Endometrial microvascular endothelial cells (primary cell): ENCODE data around the gene POU6F2. TPM values are rescaled to one million over a fixed set of nuclear protein-coding genes. Genes with fewer than 3 reads are reported as not detected.
"Not testable (repeated sequence)": the region's sequence is repeated elsewhere in the genome, so short reads cannot be mapped to it uniquely, and the experiment has no call there.

ENCODE experiments used
- in situ Hi-C: cut with HindIII; loops from 2 replicates; pipeline ENCODE4 v1.10.0; 2017; ENCODE audit warnings: low sequenced_read_pairs, low pct_unique_long_range_greater_than_20kb; ENCODE audit errors: inconsistent ontology term
- total RNA-seq: library from RNA; depleted of rRNA; stranded (reverse); fragments of >200 nt; gene quantifications from one replicate; pipeline ENCODE4 v1.2.3, GENCODE V29; 2015; ENCODE audit errors: inconsistent ontology term

The POU6F2 gene
- total RNA-seq, 1 donor from 2014 or later = not detected

DNA sequence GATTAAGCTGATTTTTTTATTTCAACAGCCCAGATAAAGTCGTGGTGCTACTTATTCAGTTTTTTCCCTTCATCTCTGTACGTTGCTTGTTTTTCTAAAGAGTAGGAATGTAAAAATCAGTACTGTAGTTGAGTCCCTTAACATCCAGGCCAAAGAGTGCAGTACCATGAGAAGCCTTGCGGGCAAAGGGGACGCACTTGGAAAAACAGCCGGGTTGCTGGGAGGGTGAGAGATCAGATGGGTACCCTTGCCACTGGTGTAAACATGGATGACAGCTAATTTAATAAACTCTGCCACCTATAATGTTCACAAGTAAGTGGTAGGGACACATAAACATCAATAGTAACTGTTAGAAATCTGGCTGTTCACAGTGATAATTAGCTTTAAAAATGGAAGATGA, 175.9 kb downstream of the POU6F2 start:
- in situ Hi-C loops = no loop called here

DNA sequence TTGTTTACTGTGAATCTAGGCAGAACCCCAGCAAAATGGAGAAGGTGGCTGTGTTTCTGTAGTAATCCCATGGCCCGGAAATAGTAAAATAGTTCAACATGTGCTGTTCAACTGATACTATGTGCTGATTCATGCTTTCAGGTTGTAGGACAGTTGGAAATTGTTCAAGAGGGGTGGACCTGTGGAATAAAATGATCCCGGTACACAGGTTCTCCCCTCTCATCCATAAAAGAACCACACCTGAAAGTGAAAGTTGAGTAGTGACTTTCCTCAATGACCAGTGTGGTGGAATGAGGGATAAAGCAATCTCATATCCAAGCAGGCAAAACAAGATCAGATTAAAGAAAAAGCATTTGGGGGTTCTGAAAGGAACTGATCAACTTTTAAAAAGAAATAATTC, 177.1 kb downstream of the POU6F2 start:
- in situ Hi-C loops = no loop called here

DNA sequence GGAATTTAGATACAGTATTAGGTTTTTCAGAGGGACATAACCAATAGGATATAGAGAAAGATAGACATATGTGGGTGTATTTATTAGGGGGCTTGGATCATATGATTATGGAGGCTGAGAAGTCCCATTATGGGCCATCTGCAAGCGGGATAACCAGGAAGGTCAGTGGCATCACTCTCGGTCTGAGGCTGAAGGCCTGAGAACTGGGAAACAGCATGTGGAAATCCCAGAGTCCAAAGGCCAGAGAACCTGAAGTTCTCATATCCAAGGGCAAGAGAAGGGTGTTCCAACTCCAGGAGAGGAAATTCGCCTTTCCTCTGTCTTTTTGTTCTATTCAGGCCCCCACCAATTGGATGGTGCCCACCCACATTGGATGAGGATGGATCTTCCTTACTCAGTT, 180.7 kb downstream of the POU6F2 start:
- in situ Hi-C loops = no loop called here

DNA sequence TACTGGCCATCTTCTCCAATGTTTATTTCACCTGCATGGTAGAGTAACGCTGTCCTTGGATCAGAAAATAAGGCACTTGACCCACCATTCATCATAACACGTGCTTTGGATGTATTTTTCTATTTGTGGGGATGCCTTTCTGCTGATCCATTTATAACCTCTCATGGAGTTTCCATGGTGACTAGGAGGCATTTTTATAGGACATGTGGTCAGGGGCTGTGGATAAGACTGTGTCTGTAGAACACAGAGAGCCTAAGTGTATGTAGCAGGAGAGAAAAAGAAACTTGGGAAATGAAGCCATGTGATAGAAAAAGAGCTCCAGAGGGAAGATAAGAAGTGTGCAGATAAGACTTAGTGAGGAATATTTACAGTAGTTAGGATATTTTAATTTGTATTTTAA, 184.2 kb downstream of the POU6F2 start:
- in situ Hi-C loops = no loop called here

DNA sequence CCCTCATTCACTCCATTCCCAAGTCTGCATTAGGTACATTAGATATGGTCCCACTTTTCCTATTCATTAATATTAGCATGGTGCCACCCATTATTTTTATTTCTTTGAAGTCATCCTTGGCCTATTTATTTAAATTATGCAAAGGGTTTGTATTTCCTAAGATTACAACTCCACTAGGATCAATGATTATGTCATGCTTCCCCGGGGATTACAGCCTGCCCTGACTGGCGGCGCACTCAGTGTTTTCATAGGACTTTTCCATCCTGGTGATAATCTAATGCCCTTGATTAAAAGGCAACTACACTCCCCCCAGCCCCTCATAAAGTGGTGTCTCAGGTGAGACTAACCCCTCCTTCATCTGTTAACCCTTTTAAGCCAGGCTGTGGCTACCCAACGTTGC, 187.2 kb downstream of the POU6F2 start:
- in situ Hi-C loops = no loop called here

DNA sequence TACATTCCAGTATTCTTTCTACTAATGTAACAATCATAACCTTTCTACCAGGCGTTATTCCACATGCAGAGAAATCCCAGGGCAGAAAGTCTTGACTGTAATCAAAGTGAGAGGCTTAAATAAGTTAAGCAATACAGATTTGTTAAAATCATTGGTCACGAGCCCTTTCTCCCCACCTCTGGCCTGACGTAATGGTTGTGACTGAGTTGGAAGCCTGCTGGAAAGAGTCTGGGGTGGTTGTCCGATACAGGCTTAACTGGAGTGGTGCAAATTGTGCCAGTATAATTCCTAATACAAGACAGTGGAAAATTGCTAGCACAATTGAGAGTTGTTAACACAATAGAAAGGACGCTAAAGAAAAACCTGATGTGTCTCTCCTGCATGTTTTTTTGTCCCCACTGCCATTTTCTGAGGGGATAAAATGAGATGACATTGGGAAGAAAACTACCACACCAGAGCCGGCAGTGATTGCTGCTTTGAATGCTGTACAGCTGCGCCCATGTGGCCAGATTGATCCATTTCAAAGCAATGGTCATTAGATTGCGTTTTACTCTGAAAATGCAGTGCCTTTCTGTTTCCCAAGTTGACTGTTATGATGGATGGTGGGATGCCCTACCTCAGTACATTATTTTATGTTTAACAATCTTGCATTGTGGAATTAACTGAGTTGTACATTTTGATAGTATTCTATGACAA, 190.8 kb downstream of the POU6F2 start:
- in situ Hi-C loops = no loop called here

DNA sequence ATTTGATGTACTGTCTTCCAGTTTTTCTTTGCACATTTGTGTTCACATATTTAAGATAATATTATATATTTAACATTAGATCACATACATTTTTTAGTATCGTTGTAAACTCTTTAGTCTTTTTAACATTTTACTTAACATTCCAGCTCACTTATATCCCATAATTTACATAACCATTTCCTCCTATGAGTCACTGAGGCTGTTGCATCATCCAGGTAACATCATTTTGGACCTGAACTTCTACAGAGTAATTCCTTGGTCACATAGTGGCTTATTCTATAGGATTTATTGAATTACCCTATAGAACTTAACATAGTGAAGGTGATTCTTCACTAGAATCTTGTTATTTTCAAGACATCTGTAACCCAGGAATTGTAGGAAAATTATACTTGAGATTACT, 194.4 kb downstream of the POU6F2 start:
- in situ Hi-C loops = no loop called here

DNA sequence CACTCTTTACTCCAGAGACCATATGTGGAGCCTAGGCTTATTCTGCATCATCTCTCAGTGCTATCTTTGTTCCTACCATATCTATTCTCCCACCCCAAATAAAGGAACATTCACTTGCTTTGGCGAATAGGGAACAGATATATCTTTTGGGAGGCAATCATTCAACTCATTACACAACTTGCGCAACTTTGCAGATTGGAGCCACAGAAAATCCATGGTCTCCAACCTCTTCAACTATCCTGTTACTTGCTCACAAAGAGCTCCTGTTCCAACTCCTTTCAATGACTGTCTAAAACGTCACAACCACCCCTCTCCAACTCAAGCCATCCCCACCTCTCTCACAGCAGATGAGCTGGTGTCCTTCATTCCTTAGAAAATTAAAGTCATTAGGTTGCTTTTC, 203.7 kb downstream of the POU6F2 start:
- in situ Hi-C loops = no loop called here

DNA sequence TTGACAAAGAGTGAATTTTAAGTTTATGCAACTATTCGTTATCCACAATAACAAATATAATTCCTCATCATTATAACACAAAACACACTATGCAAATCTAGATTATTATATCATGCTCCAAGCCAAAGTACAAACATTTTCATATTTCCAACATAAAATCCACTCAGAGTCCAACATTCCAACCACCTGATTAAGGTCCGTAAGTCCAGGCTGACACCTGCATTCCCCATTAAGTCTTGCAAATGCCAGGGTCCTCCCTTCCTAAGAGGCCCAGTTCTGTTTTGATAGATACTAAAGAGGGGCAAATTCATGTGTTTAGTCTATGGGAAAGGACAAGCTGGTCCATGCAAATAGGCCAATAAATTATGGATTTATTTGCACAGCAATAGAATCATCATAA, 206.1 kb downstream of the POU6F2 start:
- in situ Hi-C loops = no loop called here

DNA sequence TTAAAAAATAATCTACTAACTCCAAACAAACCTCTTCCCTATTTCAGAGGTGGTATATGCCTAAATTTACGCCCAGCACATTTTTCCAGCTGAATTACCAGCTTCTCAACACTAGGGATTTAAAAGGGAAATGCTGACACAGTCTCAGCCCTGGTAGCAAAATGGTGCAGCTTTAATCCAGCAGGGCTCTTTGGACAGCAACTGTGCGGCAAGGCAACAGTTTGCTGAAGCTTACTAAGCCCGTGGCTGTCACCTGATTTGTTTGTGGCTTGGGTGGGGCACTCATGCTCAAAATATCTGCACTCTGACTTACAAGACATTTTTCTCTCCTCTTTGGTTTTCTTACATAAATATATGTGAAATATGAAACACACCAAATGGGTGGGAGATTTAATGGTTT, 206.7 kb downstream of the POU6F2 start:
- in situ Hi-C loops = no loop called here

DNA sequence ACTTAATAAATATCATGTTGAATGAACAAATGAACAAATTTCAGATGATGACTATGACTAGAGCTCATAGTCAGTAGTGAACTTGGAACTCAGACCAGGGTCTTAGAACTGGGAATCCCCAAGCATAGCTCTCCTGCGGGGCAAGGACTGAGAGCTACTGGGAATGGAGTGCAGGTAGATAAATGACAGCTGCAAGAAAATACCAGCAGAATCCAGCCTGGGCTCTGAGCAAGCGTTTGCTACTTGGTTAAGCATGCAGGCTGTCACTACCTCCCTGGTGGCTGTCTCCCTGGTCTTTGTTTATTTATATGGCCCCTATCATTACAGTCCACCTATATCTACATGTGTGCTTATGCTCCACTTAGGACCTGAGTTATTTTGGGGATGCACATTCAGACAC, 208.4 kb downstream of the POU6F2 start:
- in situ Hi-C loops = no loop called here

DNA sequence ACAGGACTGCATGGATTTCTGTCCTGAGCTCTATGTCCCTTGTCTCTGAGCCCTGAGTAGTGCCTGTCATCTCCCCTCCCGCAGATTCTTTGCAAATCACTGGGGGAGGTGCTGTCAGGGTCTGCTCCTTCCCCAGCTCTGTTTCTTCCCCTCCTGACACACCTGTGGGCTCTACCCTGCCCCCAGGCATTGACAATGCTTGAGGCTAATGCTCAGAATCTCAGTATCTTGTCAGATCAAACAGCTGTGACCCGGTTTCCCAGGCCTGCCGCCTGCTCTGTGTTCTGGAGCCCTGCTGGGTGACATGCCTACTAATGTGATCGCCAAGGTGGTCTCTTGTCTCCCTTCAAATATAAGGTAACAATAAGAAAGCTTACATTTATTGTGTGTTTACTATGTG, 209.0 kb downstream of the POU6F2 start:
- in situ Hi-C loops = no loop called here

DNA sequence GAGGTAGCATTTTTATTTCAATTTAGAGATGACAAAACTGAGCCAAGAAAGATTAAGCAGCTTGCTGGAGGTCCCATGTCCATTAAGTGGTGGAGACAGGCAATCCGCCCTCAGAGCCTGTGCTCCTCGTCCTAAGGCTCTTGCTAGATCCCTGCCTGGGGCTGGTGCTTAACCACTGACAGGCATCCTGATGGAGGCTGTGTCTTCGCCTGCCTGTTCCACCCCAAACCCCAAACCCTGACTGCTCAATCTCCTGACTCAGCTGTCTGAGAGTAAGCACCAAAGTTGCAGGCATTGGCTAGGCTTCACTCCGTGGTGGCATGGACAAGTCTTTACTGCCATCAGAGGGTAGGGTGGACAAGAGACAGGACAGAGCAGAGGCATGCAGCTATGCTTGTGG, 209.4 kb downstream of the POU6F2 start:
- in situ Hi-C loops = no loop called here

DNA sequence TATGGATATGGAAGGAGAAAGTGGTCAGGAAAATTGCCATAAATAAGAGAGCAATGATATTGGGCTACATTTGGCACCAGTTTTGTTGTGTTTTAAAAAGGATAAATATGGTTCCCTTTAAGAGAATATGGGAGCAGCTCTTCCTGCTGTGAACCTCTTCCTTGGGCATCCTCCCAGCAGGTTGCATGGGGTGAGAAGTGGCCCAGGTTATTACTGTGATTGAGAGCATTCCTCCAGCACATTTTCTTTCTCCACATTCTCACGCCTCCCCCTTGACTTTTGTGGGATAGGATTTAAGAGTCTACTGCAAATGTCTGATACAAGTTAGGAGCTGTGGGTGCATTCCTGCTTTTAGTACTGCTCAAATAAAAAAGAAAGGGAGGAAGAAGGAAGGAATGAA, 214.8 kb downstream of the POU6F2 start:
- in situ Hi-C loops = no loop called here

DNA sequence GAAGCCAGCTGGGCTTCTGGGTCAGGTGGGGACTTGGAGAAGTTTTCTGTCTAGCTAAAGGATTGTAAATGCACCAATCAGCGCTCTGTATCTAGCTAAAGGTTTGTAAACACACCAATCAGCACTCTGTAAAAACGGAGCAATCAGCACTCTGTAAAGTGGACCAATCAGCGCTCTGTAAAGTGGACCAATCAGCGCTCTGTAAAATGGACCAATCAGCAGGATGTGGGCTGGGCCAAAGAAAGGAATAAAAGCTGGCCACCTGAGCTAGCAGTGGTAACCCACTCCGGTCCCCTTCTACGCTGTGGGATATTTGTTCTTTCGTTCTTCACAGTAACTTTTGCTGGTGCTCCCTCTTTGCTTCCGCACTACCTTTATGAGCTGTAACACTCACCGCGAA, 216.7 kb downstream of the POU6F2 start:
- in situ Hi-C loops = not testable (repeated sequence)

DNA sequence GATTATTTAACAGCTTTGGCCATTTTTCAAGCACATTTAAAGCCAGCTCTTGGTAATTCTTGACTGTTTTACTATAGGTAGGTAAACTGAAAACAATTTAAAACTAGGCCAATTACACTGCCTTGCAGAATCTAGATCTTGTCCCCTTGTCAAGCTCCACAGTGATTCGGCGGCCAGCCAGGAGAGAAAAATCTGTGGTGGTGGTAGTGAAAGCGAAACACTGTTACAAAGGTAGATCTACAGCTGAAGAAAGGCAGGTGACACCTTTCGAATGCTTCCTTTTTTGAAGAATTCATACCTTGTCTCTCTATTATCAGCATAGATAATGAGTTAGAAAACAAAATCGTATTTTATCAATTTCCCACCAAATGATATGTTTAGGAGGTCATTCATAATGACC, 218.3 kb downstream of the POU6F2 start:
- in situ Hi-C loops = no loop called here

DNA sequence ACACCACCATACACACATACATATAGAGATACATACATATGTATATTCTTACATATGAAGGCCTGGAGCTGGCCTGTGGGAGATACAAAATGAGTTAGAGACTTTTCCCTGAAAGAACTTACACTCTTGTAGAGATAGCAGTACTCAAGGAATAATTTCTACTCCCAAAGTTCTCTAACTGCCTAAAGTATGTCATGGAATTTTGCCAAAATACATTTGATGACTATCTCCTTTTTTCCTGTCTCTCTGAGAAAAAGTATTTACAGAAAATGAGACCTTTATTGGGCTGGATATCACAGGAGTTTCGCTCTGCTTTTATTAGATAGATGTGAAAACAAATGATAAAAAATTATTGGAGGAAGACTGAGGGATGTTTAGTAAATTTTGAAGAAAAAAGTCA, 220.1 kb downstream of the POU6F2 start:
- in situ Hi-C loops = no loop called here

DNA sequence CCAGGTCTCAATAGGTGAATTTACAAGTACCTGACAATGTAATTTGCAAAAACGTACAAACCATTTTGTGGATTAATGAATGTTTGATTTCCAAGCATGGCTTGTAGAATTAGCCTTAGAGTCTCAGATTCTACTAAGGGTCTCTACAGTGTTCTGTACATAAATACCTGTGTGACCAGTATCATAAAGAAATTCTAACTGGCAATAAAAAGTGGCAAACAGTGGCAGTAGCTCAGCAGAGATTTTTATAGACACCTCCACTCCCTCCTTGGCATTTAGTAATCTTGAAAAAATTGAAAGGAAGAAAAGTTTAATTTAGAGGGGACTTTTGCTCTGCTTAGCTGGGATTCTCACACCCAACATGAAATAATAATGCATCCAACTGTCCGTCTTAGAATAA, 220.8 kb downstream of the POU6F2 start:
- in situ Hi-C loops = no loop called here

DNA sequence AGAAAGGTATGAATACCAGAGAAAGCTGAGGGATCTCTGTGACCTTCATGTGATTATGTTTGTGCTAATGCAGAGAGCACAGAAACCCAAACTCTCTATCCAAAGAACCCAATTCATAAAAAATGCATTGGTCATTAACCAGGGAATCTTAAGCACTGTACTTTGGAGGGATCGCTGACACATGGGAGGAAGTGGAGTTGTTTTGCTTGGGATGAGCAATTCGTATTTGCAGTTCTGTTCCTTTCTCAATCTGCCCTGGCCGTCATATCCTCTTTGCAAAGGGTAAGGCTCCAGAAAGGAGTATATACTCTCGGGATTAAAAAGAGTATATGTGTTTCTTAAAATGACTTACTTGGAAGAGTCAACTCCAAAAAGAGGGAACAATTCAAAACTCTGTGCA, 221.3 kb downstream of the POU6F2 start:
- in situ Hi-C loops = no loop called here

DNA sequence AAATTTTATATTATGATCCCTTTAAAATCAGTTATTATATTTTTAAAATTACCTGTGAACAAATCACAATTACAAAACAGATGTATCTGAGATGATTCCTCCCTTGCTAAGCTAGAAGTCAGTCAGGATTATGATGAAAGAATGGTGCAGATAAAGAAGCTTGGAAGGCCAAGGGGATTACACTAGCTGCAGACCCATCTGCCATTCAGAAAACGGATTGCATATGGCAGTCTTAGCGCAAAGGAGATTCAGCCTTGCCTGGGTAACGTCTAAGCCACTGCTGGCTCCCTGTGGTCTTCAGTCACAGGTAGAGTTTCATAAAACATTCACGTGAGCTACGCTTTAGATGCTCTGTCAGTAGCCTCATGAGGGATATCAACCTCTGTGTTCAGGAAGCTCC, 222.2 kb downstream of the POU6F2 start:
- in situ Hi-C loops = no loop called here

DNA sequence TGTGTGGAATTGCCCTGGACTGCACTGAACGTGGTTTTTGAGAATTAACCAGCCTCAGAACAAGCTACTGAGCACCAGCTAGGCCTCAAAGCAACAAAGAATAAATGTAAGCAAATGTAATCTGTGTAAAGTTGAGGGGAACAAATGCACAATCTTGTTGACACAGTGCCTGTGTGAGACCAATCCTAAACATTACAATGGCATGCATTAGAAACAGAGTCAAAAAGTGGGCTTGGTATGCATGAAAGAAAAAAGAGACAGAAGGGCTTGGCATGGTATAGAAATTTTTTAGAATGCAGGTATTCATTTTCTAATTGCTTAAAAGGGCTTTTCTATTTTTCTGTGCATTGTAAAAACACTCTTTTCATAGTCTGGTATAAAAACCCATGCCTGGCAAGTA, 224.3 kb downstream of the POU6F2 start:
- in situ Hi-C loops = no loop called here
